Endothelial cell of umbilical vein (primary cell): ENCODE data around the gene SDC3.

Experiments used
- EZH2 ChIP-seq: IDR thresholded peaks from 2 replicates; pipeline ENCODE4 v1.6.1; 2012; ENCODE audit warnings: borderline replicate concordance, low read depth, mild to moderate bottlenecking, moderate library complexity, low read length, inconsistent platforms; ENCODE audit not compliant: severe bottlenecking
- POLR2A ChIP-seq: IDR thresholded peaks from 2 replicates; pipeline ENCODE4 v1.6.1; 2012; ENCODE audit warnings: low read depth, mild to moderate bottlenecking, control low read depth, low read length
- POLR2AphosphoS5 ChIP-seq: IDR thresholded peaks from 2 replicates; pipeline ENCODE4 v1.6.1; 2012; ENCODE audit warnings: low read depth, mild to moderate bottlenecking, control low read depth, low read length, moderate library complexity; ENCODE audit not compliant: insufficient read depth
- TF ChIP-seq, protein P1 (sequence below), 2 donors: IDR thresholded peaks; 1 replicate in 1 of 2; 2 replicates in 1 of 2; pipeline ENCODE4 v1.5.1; 2011; ENCODE audit warnings: low read length in 2 of 2, mild to moderate bottlenecking in 2 of 2, moderate library complexity in 2 of 2, control low read depth in 1 of 2, inconsistent platforms in 1 of 2, low read depth in 1 of 2; ENCODE audit not compliant: insufficient read depth in 1 of 2; ENCODE audit errors: extremely low read depth in 1 of 2
- TF ChIP-seq, protein P2 (sequence below): IDR thresholded peaks from 2 replicates; pipeline ENCODE4 v1.6.1; 2011; ENCODE audit not compliant: insufficient read depth, insufficient read length

GRCh38 chr1:30942326-30942963, 33.9 kb upstream of the SDC3 start:
- TF ChIP-seq POLR2A (no peak), EZH2 (no peak), POLR2AphosphoS5 (no peak)
- TF ChIP-seq, protein P1, sequence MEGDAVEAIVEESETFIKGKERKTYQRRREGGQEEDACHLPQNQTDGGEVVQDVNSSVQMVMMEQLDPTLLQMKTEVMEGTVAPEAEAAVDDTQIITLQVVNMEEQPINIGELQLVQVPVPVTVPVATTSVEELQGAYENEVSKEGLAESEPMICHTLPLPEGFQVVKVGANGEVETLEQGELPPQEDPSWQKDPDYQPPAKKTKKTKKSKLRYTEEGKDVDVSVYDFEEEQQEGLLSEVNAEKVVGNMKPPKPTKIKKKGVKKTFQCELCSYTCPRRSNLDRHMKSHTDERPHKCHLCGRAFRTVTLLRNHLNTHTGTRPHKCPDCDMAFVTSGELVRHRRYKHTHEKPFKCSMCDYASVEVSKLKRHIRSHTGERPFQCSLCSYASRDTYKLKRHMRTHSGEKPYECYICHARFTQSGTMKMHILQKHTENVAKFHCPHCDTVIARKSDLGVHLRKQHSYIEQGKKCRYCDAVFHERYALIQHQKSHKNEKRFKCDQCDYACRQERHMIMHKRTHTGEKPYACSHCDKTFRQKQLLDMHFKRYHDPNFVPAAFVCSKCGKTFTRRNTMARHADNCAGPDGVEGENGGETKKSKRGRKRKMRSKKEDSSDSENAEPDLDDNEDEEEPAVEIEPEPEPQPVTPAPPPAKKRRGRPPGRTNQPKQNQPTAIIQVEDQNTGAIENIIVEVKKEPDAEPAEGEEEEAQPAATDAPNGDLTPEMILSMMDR (IDR thresholded peaks at IDR 0.05; ENCODE audit: extremely low read depth in 1 of 2, insufficient read depth in 1 of 2, low read depth in 1 of 2, low read length in 2 of 2), result no peak
- TF ChIP-seq, protein P2, sequence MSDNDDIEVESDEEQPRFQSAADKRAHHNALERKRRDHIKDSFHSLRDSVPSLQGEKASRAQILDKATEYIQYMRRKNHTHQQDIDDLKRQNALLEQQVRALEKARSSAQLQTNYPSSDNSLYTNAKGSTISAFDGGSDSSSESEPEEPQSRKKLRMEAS, result no peak
